PC-3 (cell line): ENCODE data around the gene NXPH2. TPM values are rescaled to one million over a fixed set of nuclear protein-coding genes. Genes with fewer than 3 reads are reported as not detected.

Experiments
- ATAC-seq: fragments of 200-7000 bp; cut with Tn5 transposase; 2 replicates; pipeline ENCODE4 v1.9.1; 2020; ENCODE audit warnings: mild to moderate bottlenecking, moderate library complexity
- BruUV-seq: library from RNA; stranded (reverse); fragments of 400-500 nt; replicated peaks from 2 replicates; lab custom pipeline; 2021; lab: Mats Ljungman, UMichigan
- CTCF ChIA-PET: fragments of 300-600 bp; sonication (Branson Sonifier 250); formaldehyde crosslinking; loops from one replicate; lab custom pipeline; 2022; ENCODE audit warnings: antibody characterized with exemption; lab: Charles Lee
- POLR2A ChIA-PET: fragments of 300-600 bp; sonication (Branson Sonifier 250); formaldehyde crosslinking; loops from one replicate; lab custom pipeline; 2022; ENCODE audit warnings: antibody characterized with exemption; ENCODE audit not compliant: unreplicated experiment; lab: Charles Lee
- DNase-seq: peaks from one replicate; pipeline ENCODE4 v3.0.0-alpha.2; 2015
- H2AFZ ChIP-seq: fragments of 300-600 bp; sonication (generic); 2 replicates; pipeline ENCODE4 v1.6.0; 2016; ENCODE audit warnings: antibody characterized with exemption, low read length
- H3F3A ChIP-seq: fragments of 300-600 bp; sonication (generic); one replicate; pipeline ENCODE4 v1.6.0; 2017; ENCODE audit warnings: antibody characterized with exemption, low read length, control low read depth, mild to moderate bottlenecking; ENCODE audit not compliant: unreplicated experiment
- H3K27ac ChIP-seq: fragments of 300-600 bp; sonication (generic); 2 replicates; pipeline ENCODE4 v1.5.1; 2016; ENCODE audit warnings: mild to moderate bottlenecking, low read length
- H3K27me3 ChIP-seq: fragments of 300-600 bp; sonication (generic); 2 replicates; pipeline ENCODE4 v1.6.1; 2016; ENCODE audit warnings: low read length, mixed read lengths
- H3K36me3 ChIP-seq: fragments of 300-600 bp; sonication (generic); 2 replicates; pipeline ENCODE4 v1.6.1; 2016; ENCODE audit warnings: low read depth, mixed run types, low read length, mixed read lengths
- H3K4me1 ChIP-seq: fragments of 300-600 bp; sonication (generic); 2 replicates; pipeline ENCODE4 v1.5.1; 2016; ENCODE audit warnings: low read length; ENCODE audit not compliant: insufficient read depth
- H3K4me2 ChIP-seq: fragments of 300-600 bp; sonication (generic); 2 replicates; pipeline ENCODE4 v1.6.0; 2016; ENCODE audit warnings: low read length
- H3K4me3 ChIP-seq: fragments of 300-600 bp; sonication (generic); 2 replicates; pipeline ENCODE4 v1.5.1; 2016; ENCODE audit warnings: mild to moderate bottlenecking, low read length, mixed read lengths
- H3K79me2 ChIP-seq: fragments of 300-600 bp; sonication (generic); 2 replicates; pipeline ENCODE4 v1.6.1; 2017; ENCODE audit warnings: low read length, mixed read lengths
- H3K9ac ChIP-seq: fragments of 300-600 bp; sonication (generic); 2 replicates; pipeline ENCODE4 v1.6.0; 2016; ENCODE audit warnings: mild to moderate bottlenecking, low read length
- H3K9me2 ChIP-seq: fragments of 300-600 bp; sonication (generic); replicated peaks from 2 replicates; pipeline ENCODE4 v1.6.1; 2016; ENCODE audit warnings: mixed run types, low read length, mixed read lengths
- H3K9me3 ChIP-seq: fragments of 300-600 bp; sonication (generic); 2 replicates; pipeline ENCODE4 v1.6.1; 2016; ENCODE audit warnings: low read length, mixed read lengths
- H4K20me1 ChIP-seq: fragments of 300-600 bp; sonication (generic); 2 replicates; pipeline ENCODE4 v1.6.1; 2016; ENCODE audit warnings: low read length, mixed read lengths
- EZH2 ChIP-seq: fragments of 300-600 bp; sonication (generic); IDR thresholded peaks from one replicate; pipeline ENCODE4 v1.6.1; 2017; ENCODE audit warnings: antibody characterized with exemption, mild to moderate bottlenecking, low read length; ENCODE audit not compliant: unreplicated experiment
- EZH2phosphoT487 ChIP-seq: fragments of 300-600 bp; sonication (generic); IDR thresholded peaks from 2 replicates; pipeline ENCODE4 v1.6.1; 2018; ENCODE audit warnings: mild to moderate bottlenecking, antibody characterized with exemption, low read length, borderline replicate concordance
- intact Hi-C: fragments of 100-400 bp; cut with micrococcal nuclease; formaldehyde crosslinking; loops from 2 replicates; pipeline ENCODE4 v1.9.0; 2023
- total RNA-seq: library from RNA; depleted of rRNA; stranded (reverse); fragments of >200 nt; gene quantifications from 2 replicates; pipeline ENCODE4 v1.2.3, GENCODE V29; 2014
- TF ChIP-seq, protein P1 (sequence below): fragments of 300-600 bp; sonication (generic); conservative IDR thresholded peaks from 2 replicates; pipeline ENCODE4 v1.5.1; 2017; ENCODE audit warnings: antibody characterized with exemption, low read depth, mild to moderate bottlenecking, low read length

NXPH2 gene
- total RNA-seq, 1 experiment from 2014 or later = not detected

- BruUV-seq = no TSS peak
- no peaks in the 10 kb centered on the region for H3K4me1 ChIP-seq
- POLR2A ChIA-PET = no interaction called here
- CTCF ChIA-PET = no interaction called here
- H3K79me2 ChIP-seq = no peaks in the 10 kb centered on the region
- TF ChIP-seq, protein P1, sequence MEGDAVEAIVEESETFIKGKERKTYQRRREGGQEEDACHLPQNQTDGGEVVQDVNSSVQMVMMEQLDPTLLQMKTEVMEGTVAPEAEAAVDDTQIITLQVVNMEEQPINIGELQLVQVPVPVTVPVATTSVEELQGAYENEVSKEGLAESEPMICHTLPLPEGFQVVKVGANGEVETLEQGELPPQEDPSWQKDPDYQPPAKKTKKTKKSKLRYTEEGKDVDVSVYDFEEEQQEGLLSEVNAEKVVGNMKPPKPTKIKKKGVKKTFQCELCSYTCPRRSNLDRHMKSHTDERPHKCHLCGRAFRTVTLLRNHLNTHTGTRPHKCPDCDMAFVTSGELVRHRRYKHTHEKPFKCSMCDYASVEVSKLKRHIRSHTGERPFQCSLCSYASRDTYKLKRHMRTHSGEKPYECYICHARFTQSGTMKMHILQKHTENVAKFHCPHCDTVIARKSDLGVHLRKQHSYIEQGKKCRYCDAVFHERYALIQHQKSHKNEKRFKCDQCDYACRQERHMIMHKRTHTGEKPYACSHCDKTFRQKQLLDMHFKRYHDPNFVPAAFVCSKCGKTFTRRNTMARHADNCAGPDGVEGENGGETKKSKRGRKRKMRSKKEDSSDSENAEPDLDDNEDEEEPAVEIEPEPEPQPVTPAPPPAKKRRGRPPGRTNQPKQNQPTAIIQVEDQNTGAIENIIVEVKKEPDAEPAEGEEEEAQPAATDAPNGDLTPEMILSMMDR = no peak
- no peak for TF ChIP-seq EZH2phosphoT487
- no peak for TF ChIP-seq EZH2
- intact Hi-C loops = no loop called here
- ATAC-seq = no peak
- no peaks in the 10 kb centered on the region for H4K20me1 ChIP-seq
- DNase-seq = no peak
- H3K27ac ChIP-seq = no peak overlapping the region
- H3K36me3 ChIP-seq = no peaks in the 10 kb centered on the region
- no peaks in the 10 kb centered on the region for H3K9me2 ChIP-seq
- H3K4me3 ChIP-seq = no peak overlapping the region
- H3K4me2 ChIP-seq = no peak overlapping the region
- H3F3A ChIP-seq = no peaks in the 10 kb centered on the region
- H3K9ac ChIP-seq = no peak overlapping the region
- H2AFZ ChIP-seq = no peak overlapping the region
- H3K27me3 ChIP-seq = no peaks in the 10 kb centered on the region
- no peaks in the 10 kb centered on the region for H3K9me3 ChIP-seq
These were observed 154.0 kb downstream of the NXPH2 start for GRCh38 chr2:138626148-138626547.

- no peak overlapping the region for H2AFZ ChIP-seq
- no peak for TF ChIP-seq EZH2phosphoT487
- no peak for TF ChIP-seq EZH2
- TF ChIP-seq, protein P1 = no peak
- H3K4me1 ChIP-seq = no peaks in the 10 kb centered on the region
- CTCF ChIA-PET = no interaction called here
- DNase-seq (no peak), ATAC-seq (no peak)
- no peak overlapping the region for H3K9ac ChIP-seq
- no peaks in the 10 kb centered on the region for H4K20me1 ChIP-seq
- H3K27ac ChIP-seq = no peak overlapping the region
- POLR2A ChIA-PET = no interaction called here
- no TSS peak for BruUV-seq
- H3K9me3 ChIP-seq = no peaks in the 10 kb centered on the region
- H3K9me2 ChIP-seq = no peaks in the 10 kb centered on the region
- no peaks in the 10 kb centered on the region for H3K27me3 ChIP-seq
- H3K79me2 ChIP-seq = no peaks in the 10 kb centered on the region
- no peaks in the 10 kb centered on the region for H3K36me3 ChIP-seq
- H3K4me3 ChIP-seq = no peak overlapping the region
- no peak overlapping the region for H3K4me2 ChIP-seq
- intact Hi-C loops = no loop called here
- H3F3A ChIP-seq = no peaks in the 10 kb centered on the region
These were observed 157.6 kb downstream of the NXPH2 start for GRCh38 chr2:138622613-138623012.

- H3K36me3 ChIP-seq = no peaks in the 10 kb centered on the region
- ChIA-PET POLR2A (no interaction called here), CTCF (no interaction called here)
- ATAC-seq (no peak), DNase-seq (no peak)
- TF ChIP-seq, protein P1 = no peak
- no peak for TF ChIP-seq EZH2
- TF ChIP-seq EZH2phosphoT487 = no peak
- H3K79me2 ChIP-seq = no peaks in the 10 kb centered on the region
- H3F3A ChIP-seq = no peaks in the 10 kb centered on the region
- H3K9ac ChIP-seq = no peak overlapping the region
- no peaks in the 10 kb centered on the region for H3K9me2 ChIP-seq
- H2AFZ ChIP-seq = no peak overlapping the region
- no peaks in the 10 kb centered on the region for H3K4me1 ChIP-seq
- no peak overlapping the region for H3K27ac ChIP-seq
- no peaks in the 10 kb centered on the region for H3K27me3 ChIP-seq
- H3K4me2 ChIP-seq = no peak overlapping the region
- H3K9me3 ChIP-seq = no peaks in the 10 kb centered on the region
- H4K20me1 ChIP-seq = no peaks in the 10 kb centered on the region
- H3K4me3 ChIP-seq = no peak overlapping the region
- BruUV-seq = no TSS peak
- intact Hi-C loops = no loop called here
These were observed 159.1 kb downstream of the NXPH2 start for GRCh38 chr2:138621139-138621538.
